HFFc6 (cell line): ENCODE data around the gene ZKSCAN1. TPM values are rescaled to one million over a fixed set of nuclear protein-coding genes. Genes with fewer than 3 reads are reported as not detected.
"Not testable (repeated sequence)": the region's sequence is repeated elsewhere in the genome, so short reads cannot be mapped to it uniquely, and the experiment has no call there.

Experiments used
- DNase-seq: peaks from one replicate; pipeline ENCODE4 v3.0.0-alpha.2; 2018
- H3K27ac Mint-ChIP-seq: 2 replicates; pipeline ENCODE4 v1.8.0; 2020; ENCODE audit warnings: mild to moderate bottlenecking, mixed read lengths
- H3K27me3 Mint-ChIP-seq: 2 replicates; pipeline ENCODE4 v1.8.0; 2021; ENCODE audit warnings: mild to moderate bottlenecking, moderate library complexity, mixed read lengths; ENCODE audit not compliant: insufficient read depth
- H3K36me3 Mint-ChIP-seq: 2 replicates; pipeline ENCODE4 v1.8.0; 2021; ENCODE audit warnings: low read depth, mixed read lengths
- H3K4me1 Mint-ChIP-seq: 2 replicates; pipeline ENCODE4 v1.8.0; 2020; ENCODE audit warnings: low read depth, mixed read lengths
- H3K4me3 Mint-ChIP-seq: 2 replicates; pipeline ENCODE4 v1.8.0; 2020; ENCODE audit warnings: mild to moderate bottlenecking, moderate library complexity, mixed read lengths
- H3K9me3 Mint-ChIP-seq: 2 replicates; pipeline ENCODE4 v1.8.0; 2020; ENCODE audit warnings: mild to moderate bottlenecking, mixed read lengths
- total RNA-seq, 6 experiments: library from RNA; stranded (reverse); fragmentation: NEBNext Ultra II Directional; extraction: Animal tissue kit (Norgen Biotek cat#: 25700); gene quantifications; 2 replicates in 1 of 6; 3 replicates in 5 of 6; pipeline ENCODE4 v1.2.3, GENCODE V29; 2021
- TF ChIP-seq, protein P1 (sequence below): fragments of 200-600 bp; sonication (generic); IDR thresholded peaks from 2 replicates; pipeline ENCODE4 v1.5.0; 2021; ENCODE audit warnings: antibody characterized with exemption, mild to moderate bottlenecking

Gene ZKSCAN1
- total RNA-seq, 6 experiments from 2014 or later: 55.9 to 77.4 (median 63.1) TPM

DNA sequence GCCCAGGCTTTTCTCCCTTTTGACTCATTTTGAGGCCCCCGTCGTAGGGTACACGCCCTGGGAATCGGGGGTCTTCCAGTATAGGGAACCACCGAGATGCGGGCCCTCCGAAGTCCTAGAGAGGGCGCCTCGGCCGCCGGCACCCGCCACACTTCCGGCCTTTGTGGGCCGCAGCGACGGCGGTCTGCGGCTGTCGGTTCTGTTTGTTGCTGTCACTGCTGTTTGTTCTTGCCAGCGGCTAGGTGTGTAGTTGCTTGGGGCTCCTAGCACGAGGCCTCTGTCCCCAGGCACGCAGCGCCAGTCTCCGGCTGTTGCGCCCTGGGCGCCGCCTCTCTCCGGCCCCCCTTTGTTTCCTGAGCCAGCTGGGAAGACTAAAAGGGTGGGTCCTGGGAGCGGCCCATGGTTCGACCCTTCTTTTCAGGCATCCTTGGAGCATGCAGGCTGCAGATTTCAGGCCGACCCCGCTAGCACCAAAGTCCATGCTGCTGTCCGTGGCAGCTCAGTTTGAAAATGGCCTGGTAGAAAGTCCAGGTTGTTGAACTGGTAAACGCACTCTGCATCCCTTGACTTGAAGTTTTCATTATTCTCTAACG is 17.8 kb upstream of the ZKSCAN1 start:
- H3K9me3 Mint-ChIP-seq: no peaks in the 10 kb centered on the region
- TF ChIP-seq, protein P1, sequence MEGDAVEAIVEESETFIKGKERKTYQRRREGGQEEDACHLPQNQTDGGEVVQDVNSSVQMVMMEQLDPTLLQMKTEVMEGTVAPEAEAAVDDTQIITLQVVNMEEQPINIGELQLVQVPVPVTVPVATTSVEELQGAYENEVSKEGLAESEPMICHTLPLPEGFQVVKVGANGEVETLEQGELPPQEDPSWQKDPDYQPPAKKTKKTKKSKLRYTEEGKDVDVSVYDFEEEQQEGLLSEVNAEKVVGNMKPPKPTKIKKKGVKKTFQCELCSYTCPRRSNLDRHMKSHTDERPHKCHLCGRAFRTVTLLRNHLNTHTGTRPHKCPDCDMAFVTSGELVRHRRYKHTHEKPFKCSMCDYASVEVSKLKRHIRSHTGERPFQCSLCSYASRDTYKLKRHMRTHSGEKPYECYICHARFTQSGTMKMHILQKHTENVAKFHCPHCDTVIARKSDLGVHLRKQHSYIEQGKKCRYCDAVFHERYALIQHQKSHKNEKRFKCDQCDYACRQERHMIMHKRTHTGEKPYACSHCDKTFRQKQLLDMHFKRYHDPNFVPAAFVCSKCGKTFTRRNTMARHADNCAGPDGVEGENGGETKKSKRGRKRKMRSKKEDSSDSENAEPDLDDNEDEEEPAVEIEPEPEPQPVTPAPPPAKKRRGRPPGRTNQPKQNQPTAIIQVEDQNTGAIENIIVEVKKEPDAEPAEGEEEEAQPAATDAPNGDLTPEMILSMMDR: peak; percentile 8; the same call in 1 of the 2 replicates
- H3K4me3 Mint-ChIP-seq: peak overlapping the region; percentile 17; the same call in 1 of the 2 replicates
- peaks cover 10% of the 10 kb centered on the region; the same call in 1 of the 2 replicates for H3K27me3 Mint-ChIP-seq
- no peaks in the 10 kb centered on the region for H3K36me3 Mint-ChIP-seq
- H3K4me1 Mint-ChIP-seq: peaks cover 1% of the 10 kb centered on the region; the same call in 1 of the 2 replicates
- no peak for DNase-seq
- no peak overlapping the region for H3K27ac Mint-ChIP-seq

DNA sequence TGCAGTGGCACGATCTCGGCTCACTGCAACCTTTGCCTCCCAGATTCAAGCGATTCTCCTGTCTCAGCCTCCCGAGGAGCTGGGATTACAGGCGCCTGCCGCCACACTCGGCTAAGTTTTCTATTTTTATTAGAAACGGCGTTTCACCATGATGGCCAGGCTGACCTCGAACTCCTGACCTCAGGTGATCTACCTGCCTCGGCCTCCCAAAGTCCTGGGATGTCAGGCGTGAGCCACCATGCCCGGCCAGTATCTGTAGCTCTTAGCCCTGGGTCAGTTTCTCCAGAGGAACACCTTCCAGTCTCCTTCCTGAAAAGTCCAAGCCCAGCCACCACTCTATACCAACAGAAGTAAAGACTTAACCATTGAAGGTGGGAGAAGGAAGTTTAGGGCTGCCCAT is 15.2 kb upstream of the ZKSCAN1 start:
- no peaks in the 10 kb centered on the region for H3K36me3 Mint-ChIP-seq
- H3K27me3 Mint-ChIP-seq: peaks cover 20% of the 10 kb centered on the region
- no peak overlapping the region for H3K27ac Mint-ChIP-seq
- no peaks in the 10 kb centered on the region for H3K9me3 Mint-ChIP-seq
- no peaks in the 10 kb centered on the region for H3K4me1 Mint-ChIP-seq
- TF ChIP-seq, protein P1: no peak
- H3K4me3 Mint-ChIP-seq: no peak overlapping the region
- DNase-seq: no peak

DNA sequence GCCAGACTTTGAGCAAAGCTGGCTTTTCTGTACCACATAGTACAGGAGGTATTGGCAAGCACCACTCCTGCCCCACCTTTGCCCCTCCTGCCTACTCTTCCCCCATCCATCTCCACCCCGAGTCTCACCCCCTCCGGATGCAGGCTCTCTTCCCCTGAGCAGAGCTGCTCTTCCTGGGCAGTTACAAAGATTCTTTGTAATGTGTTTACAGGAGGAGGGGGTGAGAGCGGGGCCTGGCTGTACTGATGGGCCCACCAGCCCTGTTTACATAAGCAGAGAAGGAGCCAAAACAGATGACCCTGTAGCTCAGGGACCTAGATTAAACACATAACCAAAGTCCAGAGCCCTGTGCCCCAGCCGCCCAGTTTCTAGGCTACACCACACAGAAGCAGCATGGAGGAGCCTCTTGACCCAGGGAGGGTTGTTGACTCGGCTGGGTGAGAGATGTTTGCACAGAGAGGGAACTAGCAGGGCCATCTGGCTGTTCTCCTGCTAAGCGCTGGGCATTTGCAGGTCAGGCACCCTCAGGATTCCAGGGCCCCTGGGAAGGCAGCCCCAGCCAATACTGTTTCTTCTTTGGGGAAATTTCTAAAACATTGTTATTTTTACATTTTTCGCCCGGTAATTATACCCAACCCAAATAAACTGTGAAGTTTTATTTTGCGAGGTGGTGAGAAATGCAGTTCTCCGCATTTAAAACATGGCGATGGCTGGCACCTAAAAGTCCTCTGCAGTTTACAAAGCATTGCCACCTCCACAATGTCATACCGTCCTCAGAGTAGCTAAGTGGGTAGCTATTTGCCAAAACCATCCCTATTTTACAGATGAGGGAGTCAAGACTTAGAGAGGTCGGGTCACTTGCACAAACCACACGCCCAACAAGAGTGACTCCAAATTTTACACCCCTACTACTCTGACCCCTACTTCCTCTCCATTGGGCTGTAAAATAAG is 11.4 kb upstream of the ZKSCAN1 start:
- H3K27me3 Mint-ChIP-seq: peaks cover 30% of the 10 kb centered on the region

DNA sequence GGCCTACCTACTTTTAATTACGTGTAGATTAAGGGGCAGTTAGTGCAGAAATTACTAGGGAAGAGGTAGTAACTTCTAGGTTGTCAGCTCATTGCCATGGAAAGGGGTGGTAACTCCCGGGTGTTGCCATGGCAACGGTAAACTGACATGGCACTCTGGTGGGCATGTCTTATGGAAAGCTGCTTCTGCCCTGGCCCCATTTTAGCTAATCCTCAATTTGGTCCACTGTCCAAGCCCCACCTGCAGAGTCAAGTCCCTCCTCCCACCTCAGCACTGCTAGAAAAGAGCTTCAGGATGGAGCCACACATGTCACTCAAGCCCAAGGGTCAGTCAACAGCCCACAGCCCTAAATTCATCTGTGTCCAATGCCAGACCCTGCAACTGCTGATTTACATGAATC is 7.5 kb upstream of the ZKSCAN1 start:
- TF ChIP-seq, protein P1: no peak
- Mint-ChIP-seq H3K9me3 (no peaks in the 10 kb centered on the region), H3K27ac (no peak overlapping the region), H3K27me3 (peaks cover 30% of the 10 kb centered on the region), H3K4me3 (no peak overlapping the region), H3K36me3 (no peaks in the 10 kb centered on the region), H3K4me1 (no peaks in the 10 kb centered on the region)
- no peak for DNase-seq

More for the DNA sequence above, 11.4 kb upstream of the ZKSCAN1 start:
- Mint-ChIP-seq H3K36me3 (no peaks in the 10 kb centered on the region), H3K9me3 (no peaks in the 10 kb centered on the region), H3K4me1 (no peaks in the 10 kb centered on the region), H3K27ac (no peak overlapping the region), H3K4me3 (no peak overlapping the region)
- TF ChIP-seq, protein P1: no peak
- no peak for DNase-seq

DNA sequence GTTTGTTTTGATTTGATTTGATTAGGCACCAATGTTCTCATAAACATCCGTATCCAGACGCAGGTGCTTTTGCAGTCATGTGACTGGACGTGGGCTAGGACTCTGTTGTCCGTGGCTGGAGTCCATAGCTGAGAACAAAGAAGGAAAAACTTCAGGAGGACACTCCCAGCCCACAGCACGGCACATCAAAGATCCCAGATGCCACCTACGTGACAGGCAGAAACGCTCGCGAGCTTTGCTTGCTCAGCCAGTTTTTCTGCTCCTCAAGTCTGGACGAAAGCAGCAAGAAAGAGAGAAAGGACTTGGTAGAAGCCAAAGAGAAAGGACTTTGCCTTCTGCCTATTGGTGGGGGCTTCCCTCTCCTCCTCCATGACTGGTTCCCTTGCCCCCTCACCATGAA is 6.9 kb upstream of the ZKSCAN1 start:
- Mint-ChIP-seq H3K27ac (no peak overlapping the region), H3K4me3 (no peak overlapping the region)
- DNase-seq: no peak

DNA sequence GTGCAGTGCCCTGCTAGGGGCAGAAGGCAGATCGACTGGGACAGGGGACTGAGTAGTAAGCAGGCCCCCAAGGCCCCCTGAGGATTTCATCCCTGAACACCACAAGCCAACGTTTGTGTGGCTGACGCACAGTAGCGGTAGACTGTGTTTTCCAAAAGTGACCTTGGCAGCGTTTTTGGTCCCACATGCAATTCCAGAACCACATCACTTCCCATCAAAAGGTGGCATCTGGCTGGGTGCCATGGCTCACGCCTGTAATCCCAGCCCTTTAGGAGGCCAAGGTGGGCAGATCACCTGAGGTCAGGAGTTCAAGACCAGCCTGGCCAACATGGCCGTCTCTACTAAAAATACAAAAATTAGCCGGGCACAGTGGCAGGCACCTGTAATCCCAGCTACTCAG is 5.4 kb upstream of the ZKSCAN1 start:
- DNase-seq, H3K9me3 Mint-ChIP-seq, H3K4me1 Mint-ChIP-seq, H3K27ac Mint-ChIP-seq, H3K36me3 Mint-ChIP-seq, H3K4me3 Mint-ChIP-seq: not testable (repeated sequence)
- H3K27me3 Mint-ChIP-seq: peaks cover 20% of the 10 kb centered on the region

More for the DNA sequence above, 6.9 kb upstream of the ZKSCAN1 start:
- H3K9me3 Mint-ChIP-seq: no peaks in the 10 kb centered on the region
- H3K27me3 Mint-ChIP-seq: peaks cover 29% of the 10 kb centered on the region
- no peaks in the 10 kb centered on the region for H3K36me3 Mint-ChIP-seq
- H3K4me1 Mint-ChIP-seq: no peaks in the 10 kb centered on the region
- TF ChIP-seq, protein P1: no peak
